GM18526 (cell line): ENCODE data around the gene DUOXA2.

Experiments used
- POLR2A ChIP-seq: IDR thresholded peaks from 3 replicates; pipeline ENCODE4 v1.6.1; 2011; ENCODE audit not compliant: insufficient read length; ENCODE audit errors: extremely low read depth

Gene DUOXA2

GRCh38 chr15:45148076-45149059 is 34.2 kb downstream of the DUOXA2 start:
- no peak for TF ChIP-seq POLR2A

DNA sequence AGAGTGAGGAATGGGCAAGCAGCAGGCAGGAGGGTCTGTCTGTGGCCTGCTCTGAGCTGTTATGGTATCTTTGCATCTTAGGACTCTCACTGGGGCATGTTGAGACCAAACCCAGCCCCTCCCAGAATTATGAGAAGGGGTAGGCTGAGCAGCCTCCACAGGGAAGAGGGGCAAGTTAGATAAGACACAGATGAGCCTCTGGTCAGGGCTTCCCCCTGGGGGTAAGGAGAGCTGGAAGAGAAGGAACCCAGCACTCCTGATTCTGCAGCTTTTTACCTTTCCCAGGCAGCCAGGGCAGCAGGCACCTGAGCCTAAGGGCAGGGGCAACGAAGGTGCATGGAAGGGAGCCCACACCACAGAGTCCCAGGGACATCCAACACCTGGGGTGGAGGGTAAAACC is 34.9 kb downstream of the DUOXA2 start:
- TF ChIP-seq POLR2A: no peak

- TF ChIP-seq POLR2A: no peak
Observed at GRCh38 chr15:45150481-45150880, 36.4 kb downstream of the DUOXA2 start.

- no peak for TF ChIP-seq POLR2A
Observed at GRCh38 chr15:45150997-45151396, 36.9 kb downstream of the DUOXA2 start.

- no peak for TF ChIP-seq POLR2A
Observed at GRCh38 chr15:45151998-45152828, 38.1 kb downstream of the DUOXA2 start.

DNA sequence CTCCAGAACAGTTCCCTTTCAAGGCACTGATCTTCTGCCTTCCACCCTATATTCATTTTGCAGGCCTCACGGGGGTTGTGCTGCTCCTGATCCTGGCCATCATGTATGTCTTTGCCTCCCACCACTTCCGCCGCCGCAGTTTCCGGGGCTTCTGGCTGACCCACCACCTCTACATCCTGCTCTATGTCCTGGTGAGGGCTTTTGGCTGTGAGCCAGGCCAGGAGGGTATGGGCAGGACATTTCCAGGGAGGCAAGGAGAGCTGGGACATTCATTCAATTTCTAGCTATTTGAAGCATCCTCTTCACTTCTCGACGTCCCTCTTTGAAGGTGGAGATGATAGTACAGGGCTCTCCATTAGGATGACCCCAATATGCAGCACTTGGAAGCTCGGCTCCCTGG is 41.6 kb downstream of the DUOXA2 start:
- TF ChIP-seq POLR2A: no peak

DNA sequence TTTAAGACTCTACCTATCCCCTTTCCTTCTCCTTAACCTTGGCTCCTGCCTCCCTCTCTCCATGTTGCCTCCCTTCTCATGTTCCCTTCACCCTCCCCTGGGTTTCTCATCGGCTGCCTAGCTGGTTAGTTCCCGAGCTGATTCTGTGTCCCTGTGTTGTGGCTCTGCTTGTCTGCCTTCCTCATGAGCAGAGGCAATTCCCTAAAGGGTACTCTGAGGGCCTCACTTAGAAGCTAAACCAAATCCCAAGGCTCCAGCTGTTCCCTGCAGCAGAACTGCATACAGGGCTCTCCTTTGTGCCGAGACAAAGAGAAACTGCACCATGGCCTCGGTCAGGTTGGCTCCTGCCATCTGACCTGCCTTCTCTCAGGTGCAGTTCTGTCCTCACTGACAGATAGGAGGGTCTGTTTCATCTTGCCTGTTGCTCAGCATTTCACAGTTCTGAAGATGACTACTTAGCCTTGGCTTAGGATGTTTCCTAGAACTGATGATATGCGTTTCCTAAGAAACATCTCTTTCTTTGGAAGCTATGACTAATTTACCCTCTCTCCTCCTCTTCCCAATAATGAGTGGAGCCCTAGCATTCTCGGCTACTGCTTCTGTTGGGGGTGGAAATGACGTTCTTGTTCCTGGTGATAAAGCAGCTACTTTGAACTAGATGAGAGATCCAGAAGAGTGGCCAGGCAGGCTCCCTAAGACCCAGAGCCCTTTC is 42.8 kb downstream of the DUOXA2 start:
- TF ChIP-seq POLR2A: no peak

DNA sequence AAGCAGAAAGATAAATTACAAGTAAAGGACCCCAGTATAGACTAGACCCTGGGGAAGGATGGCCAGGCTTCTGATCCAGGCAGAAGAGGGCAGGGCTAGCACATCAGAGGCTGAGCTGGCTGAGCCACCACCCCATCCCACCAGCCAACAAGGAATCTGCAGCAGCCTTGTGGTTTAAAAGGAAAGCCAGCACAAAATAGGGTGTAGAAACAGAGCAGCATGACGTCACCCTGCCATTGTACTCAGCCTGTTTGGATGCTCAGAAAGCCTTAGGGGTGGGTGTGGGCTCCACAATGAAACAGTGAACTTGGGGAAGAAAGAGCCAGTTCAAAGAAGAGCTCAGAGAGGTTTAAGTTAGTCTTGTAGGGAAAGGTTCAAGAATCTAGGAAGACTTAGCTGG is 43.8 kb downstream of the DUOXA2 start:
- no peak for TF ChIP-seq POLR2A

DNA sequence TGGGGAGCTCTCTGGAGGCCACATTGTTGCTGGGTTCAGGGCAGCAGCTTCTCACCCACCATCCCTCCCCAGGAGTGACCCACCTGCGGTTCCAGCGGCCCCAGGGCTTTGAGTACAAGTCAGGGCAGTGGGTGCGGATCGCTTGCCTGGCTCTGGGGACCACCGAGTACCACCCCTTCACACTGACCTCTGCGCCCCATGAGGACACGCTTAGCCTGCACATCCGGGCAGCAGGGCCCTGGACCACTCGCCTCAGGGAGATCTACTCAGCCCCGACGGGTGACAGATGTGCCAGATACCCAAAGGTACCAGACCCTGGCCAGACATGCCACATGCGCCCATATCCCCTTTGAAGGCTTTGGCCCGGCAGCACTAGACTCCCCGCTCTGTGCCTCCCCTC is 47.5 kb downstream of the DUOXA2 start:
- TF ChIP-seq POLR2A: no peak

GRCh38 chr15:45162771-45163507 is 48.8 kb downstream of the DUOXA2 start:
- no peak for TF ChIP-seq POLR2A

- no peak for TF ChIP-seq POLR2A
Observed at GRCh38 chr15:45163508-45163856, 49.4 kb downstream of the DUOXA2 start.

GRCh38 chr15:45164914-45165313 is 50.8 kb downstream of the DUOXA2 start:
- no peak for TF ChIP-seq POLR2A

DNA sequence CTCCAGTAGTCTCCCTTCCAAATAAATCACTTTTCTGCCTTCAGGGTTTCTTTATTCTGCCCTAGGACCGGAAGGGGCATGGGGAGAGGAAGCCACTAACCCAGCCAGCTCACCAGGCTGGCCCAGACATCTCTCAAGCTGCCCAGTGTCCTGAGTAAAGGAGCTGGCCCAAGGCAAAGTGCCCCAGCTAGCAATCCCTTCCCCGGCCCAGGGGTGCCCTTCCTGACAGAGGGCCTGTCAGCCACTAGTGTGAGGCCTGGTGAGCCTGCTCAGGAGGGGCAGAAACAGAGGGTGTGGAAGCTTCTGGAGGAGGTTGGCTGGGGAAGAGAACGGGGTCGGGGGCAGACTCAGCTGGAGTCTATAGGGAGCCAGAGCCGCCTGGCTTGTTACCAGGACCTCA is 51.4 kb downstream of the DUOXA2 start:
- TF ChIP-seq POLR2A: no peak

DNA sequence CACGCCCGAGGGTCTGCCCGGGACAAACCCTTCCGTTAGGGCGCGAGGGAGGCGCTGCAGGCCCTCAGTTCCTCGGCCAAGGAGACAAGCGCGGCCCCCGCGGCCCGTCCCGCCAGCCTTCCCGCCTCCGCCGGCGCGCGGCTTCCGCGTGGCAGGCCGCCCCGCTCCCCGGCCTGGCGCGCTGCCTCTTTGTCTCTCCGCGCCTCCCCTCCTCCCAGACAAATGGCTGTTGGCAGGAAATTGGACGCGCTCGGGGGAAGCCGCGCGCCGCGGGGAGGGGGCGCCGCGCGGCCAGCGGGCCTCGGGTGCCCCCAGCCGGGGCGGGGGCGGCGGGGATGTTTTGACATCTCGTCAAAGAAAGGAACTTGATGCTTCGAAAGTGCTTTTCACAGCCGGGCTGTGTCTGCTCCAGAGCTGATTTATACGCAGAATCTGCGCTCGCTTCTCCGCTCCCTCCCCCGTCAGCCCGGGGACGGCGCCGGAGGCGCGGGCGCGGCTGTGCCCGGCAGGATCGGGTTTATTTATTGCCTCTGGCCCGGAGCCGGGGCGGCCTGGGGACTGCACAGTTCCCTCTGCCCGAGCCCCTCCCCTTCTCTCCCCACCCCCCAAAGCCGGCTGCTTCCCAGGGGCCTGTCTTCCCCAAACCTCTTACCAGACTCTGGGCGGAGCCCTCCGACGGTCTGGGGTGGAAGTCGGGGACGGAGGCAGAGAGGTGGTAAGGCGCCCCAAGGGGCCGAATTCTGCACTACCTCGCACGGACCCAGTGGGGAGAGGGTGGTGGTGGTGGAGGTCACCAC is 52.9 kb downstream of the DUOXA2 start:
- TF ChIP-seq POLR2A: peak; percentile 43

DNA sequence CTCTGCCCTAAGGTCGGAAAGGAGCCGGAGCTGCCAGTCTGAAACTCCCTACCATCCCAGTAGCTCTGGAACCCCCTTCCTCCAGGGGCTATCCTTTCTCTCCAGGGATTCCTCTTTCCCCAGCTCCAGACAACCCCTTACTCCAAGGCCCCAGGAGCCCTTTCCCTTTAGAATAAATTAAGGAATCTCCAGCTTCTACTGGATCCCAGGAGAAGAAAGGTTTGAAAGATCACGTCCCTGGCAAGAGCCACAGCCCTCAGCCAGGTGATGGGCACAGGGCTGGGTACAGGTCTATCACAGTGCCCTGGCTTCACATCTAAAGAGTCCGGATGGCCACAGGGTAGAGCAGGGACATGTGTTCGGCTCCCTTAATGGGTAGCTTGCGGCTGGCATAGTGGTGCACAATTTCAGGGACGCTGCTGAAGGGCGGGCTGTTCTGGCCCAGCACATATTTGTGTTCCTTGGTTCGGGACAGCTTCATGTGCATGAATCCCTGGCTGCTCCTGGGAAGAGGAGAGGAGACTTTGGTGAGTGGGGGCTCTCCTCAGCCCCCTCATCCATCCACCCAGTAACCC is 53.6 kb downstream of the DUOXA2 start:
- no peak for TF ChIP-seq POLR2A
